ENCODE measurements around the gene TMEM101. TPM values are rescaled to one million over a fixed set of nuclear protein-coding genes. Genes with fewer than 3 reads are reported as not detected.

TMEM101 gene
- total and polyA plus RNA-seq, 2 experiments from 2014 or later: 25.0 to 45.4 TPM

- Histone ChIP-seq H3K4me2 (ENCODE audit: unreplicated experiment) (peak overlapping the region; percentile 4), H3K4me3 (no peak overlapping the region), H3K27ac (0 out of 2 replicates have a peak overlapping the region, but pooled peaks have one; percentile 79), H3K4me1 (ENCODE audit: insufficient read depth) (peaks cover 36% of the 10 kb centered on the region), H3K9ac (no peak overlapping the region), H3F3A (ENCODE audit: insufficient read depth) (peaks cover 50% of the 10 kb centered on the region), H3K27me3 (replicated peaks; ENCODE audit: insufficient read depth) (no peaks in the 10 kb centered on the region), H4K20me1 (ENCODE audit: insufficient read depth) (peaks cover 11% of the 10 kb centered on the region), H2AFZ (no peak overlapping the region), H3K79me2 (ENCODE audit: insufficient read depth) (peaks cover 94% of the 10 kb centered on the region), H3K36me3 (ENCODE audit: low read depth) (peaks cover 27% of the 10 kb centered on the region; the same call in 1 of the 2 replicates), H3K9me2 (ENCODE audit: insufficient read depth) (no peaks in the 10 kb centered on the region), H3K9me3 (ENCODE audit: low read depth) (no peaks in the 10 kb centered on the region)
- WGBS, 2 experiments (ENCODE audit: low coverage in 1 of 2, low lambda C conversion rate in 2 of 2, missing lambda C conversion rate in 2 of 2): 94 to 97% methylated on average over 4 of the region's 4 CpGs
- DNase-seq: no peak
- TF ChIP-seq EZH2 (IDR thresholded peaks at IDR 0.05; ENCODE audit: insufficient read depth, poor library complexity, severe bottlenecking) (no peak), EZH2phosphoT487 (IDR thresholded peaks at IDR 0.05; ENCODE audit: insufficient read depth, low read depth) (no peak)
- in situ Hi-C loops (cut with MboI): no loop called here
These were observed 30.7 kb upstream of the TMEM101 start for GRCh38 chr17:44045486-44045885.

GRCh38 chr17:44044071-44044470 is 29.3 kb upstream of the TMEM101 start:
- Histone ChIP-seq H3K9ac (peak overlapping the region; percentile 61), H3K79me2 (ENCODE audit: insufficient read depth) (peaks cover 93% of the 10 kb centered on the region), H3K4me2 (ENCODE audit: unreplicated experiment) (peak overlapping the region; percentile 60), H3K27me3 (replicated peaks; ENCODE audit: insufficient read depth) (no peaks in the 10 kb centered on the region), H3K4me1 (ENCODE audit: insufficient read depth) (peaks cover 46% of the 10 kb centered on the region), H3K9me2 (ENCODE audit: insufficient read depth) (no peaks in the 10 kb centered on the region), H3K4me3 (peak overlapping the region; percentile 21; the same call in 1 of the 2 replicates), H3F3A (ENCODE audit: insufficient read depth) (peaks cover 60% of the 10 kb centered on the region), H4K20me1 (ENCODE audit: insufficient read depth) (peaks cover 20% of the 10 kb centered on the region), H2AFZ (no peak overlapping the region), H3K9me3 (ENCODE audit: low read depth) (no peaks in the 10 kb centered on the region), H3K36me3 (ENCODE audit: low read depth) (peaks cover 21% of the 10 kb centered on the region; the same call in 1 of the 2 replicates), H3K27ac (peak overlapping the region; percentile 79)
- TF ChIP-seq EZH2 (IDR thresholded peaks at IDR 0.05; ENCODE audit: insufficient read depth, poor library complexity, severe bottlenecking) (no peak), EZH2phosphoT487 (IDR thresholded peaks at IDR 0.05; ENCODE audit: insufficient read depth, low read depth) (no peak)
- WGBS, 2 experiments (ENCODE audit: low coverage in 1 of 2, low lambda C conversion rate in 2 of 2, missing lambda C conversion rate in 2 of 2): 0 to 6% methylated on average over 1 of the region's 1 CpG
- DNase-seq: peak; percentile 85
- in situ Hi-C loops (cut with MboI): no loop called here

GRCh38 chr17:44043272-44043696 is 28.5 kb upstream of the TMEM101 start:
- 50 to 53% methylated on average over 4 of the region's 4 CpGs for WGBS, 2 experiments (ENCODE audit: low coverage in 1 of 2, low lambda C conversion rate in 2 of 2, missing lambda C conversion rate in 2 of 2)
- DNase-seq: peak; percentile 83
- H3F3A ChIP-seq (ENCODE audit: insufficient read depth): peaks cover 60% of the 10 kb centered on the region
- H3K79me2 ChIP-seq (ENCODE audit: insufficient read depth): peaks cover 93% of the 10 kb centered on the region
- no peak overlapping the region for H2AFZ ChIP-seq
- no peaks in the 10 kb centered on the region for H3K9me3 ChIP-seq (ENCODE audit: low read depth)
- in situ Hi-C loops (cut with MboI): no loop called here
- peaks cover 20% of the 10 kb centered on the region for H4K20me1 ChIP-seq (ENCODE audit: insufficient read depth)
- peaks cover 46% of the 10 kb centered on the region for H3K4me1 ChIP-seq (ENCODE audit: insufficient read depth)
- TF ChIP-seq EZH2 (IDR thresholded peaks at IDR 0.05; ENCODE audit: insufficient read depth, poor library complexity, severe bottlenecking) (no peak), EZH2phosphoT487 (IDR thresholded peaks at IDR 0.05; ENCODE audit: insufficient read depth, low read depth) (no peak)
- peak overlapping the region; percentile 19; the same call in 1 of the 2 replicates for H3K4me3 ChIP-seq
- H3K36me3 ChIP-seq (ENCODE audit: low read depth): peaks cover 21% of the 10 kb centered on the region
- H3K9ac ChIP-seq: peak overlapping the region; percentile 64
- H3K27me3 ChIP-seq (replicated peaks; ENCODE audit: insufficient read depth): no peaks in the 10 kb centered on the region
- peak overlapping the region; percentile 79 for H3K27ac ChIP-seq
- peak overlapping the region; percentile 60 for H3K4me2 ChIP-seq (ENCODE audit: unreplicated experiment)
- no peaks in the 10 kb centered on the region for H3K9me2 ChIP-seq (ENCODE audit: insufficient read depth)

GRCh38 chr17:44039829-44040635 is 25.3 kb upstream of the TMEM101 start:
- Histone ChIP-seq H3K79me2 (ENCODE audit: insufficient read depth) (peaks cover 84% of the 10 kb centered on the region), H3K36me3 (ENCODE audit: low read depth) (peaks cover 25% of the 10 kb centered on the region), H3F3A (ENCODE audit: insufficient read depth) (peaks cover 48% of the 10 kb centered on the region), H3K9me3 (ENCODE audit: low read depth) (no peaks in the 10 kb centered on the region), H3K4me3 (no peak overlapping the region), H3K9me2 (ENCODE audit: insufficient read depth) (no peaks in the 10 kb centered on the region), H3K4me2 (ENCODE audit: unreplicated experiment) (peak overlapping the region; percentile 28), H4K20me1 (ENCODE audit: insufficient read depth) (peaks cover 15% of the 10 kb centered on the region), H3K27ac (peak overlapping the region; percentile 65), H3K4me1 (ENCODE audit: insufficient read depth) (peaks cover 39% of the 10 kb centered on the region), H3K27me3 (replicated peaks; ENCODE audit: insufficient read depth) (no peaks in the 10 kb centered on the region), H3K9ac (peak overlapping the region; percentile 35), H2AFZ (no peak overlapping the region)
- in situ Hi-C loops (cut with MboI): no loop called here
- TF ChIP-seq EZH2phosphoT487 (IDR thresholded peaks at IDR 0.05; ENCODE audit: insufficient read depth, low read depth) (no peak), EZH2 (IDR thresholded peaks at IDR 0.05; ENCODE audit: insufficient read depth, poor library complexity, severe bottlenecking) (no peak)
- DNase-seq: peak; percentile 57
- WGBS, 2 experiments (ENCODE audit: low coverage in 1 of 2, low lambda C conversion rate in 2 of 2, missing lambda C conversion rate in 2 of 2): 63 to 67% methylated on average over 6 of the region's 6 CpGs
